GM23248 (cell line): ENCODE data around the gene RAD51B.

ENCODE experiments used
- EZH2 ChIP-seq: fragments of 200-600 bp; sonication (generic); IDR thresholded peaks from 2 replicates; pipeline ENCODE4 v1.6.1; 2018; ENCODE audit warnings: antibody characterized with exemption, mild to moderate bottlenecking; ENCODE audit not compliant: insufficient read depth, poor library complexity, severe bottlenecking
- EZH2phosphoT487 ChIP-seq: fragments of 200-600 bp; sonication (generic); IDR thresholded peaks from 2 replicates; pipeline ENCODE4 v1.6.1; 2018; ENCODE audit warnings: antibody characterized with exemption, moderate library complexity, mild to moderate bottlenecking, low read depth; ENCODE audit not compliant: insufficient read depth

DNA sequence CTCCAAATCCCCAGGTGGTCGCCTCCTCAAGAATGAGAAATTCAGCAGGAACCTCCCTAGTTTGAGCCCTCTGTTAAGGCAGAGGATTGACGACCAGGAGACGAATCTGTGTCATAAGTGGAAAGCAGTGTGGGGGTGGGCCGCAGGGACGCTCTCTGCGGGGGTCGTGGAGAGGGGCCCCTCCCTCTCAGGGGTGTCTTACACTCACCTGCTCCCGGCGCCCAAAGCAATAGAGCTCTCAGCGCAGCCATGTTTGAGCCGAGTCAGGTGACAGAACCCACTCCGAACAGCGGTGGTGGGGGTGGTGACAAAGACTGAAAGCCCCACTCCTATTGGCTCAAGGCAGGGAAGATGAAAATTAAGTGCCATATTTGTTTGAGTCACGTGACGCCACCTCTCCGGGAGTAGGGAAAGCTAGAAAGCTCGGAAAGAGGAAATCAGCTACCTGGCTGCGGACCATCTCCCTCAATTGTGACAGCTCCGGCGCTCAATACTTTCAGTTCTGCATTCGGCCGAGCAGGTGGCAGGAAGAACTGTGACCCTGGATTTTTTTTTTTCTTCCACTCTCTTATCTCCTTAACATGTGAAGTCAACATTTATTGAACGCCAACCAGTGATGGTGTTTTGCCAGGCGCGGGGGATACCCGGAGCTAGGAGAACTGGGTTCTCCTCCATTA, 3.1 kb upstream of the RAD51B start, which contains the start of gene ZFYVE26:
- no peak for TF ChIP-seq EZH2
- no peak for TF ChIP-seq EZH2phosphoT487
